GM12878 (cell line): ENCODE measurements around the gene DNMT3B. TPM values are rescaled to one million over a fixed set of nuclear protein-coding genes. Genes with fewer than 3 reads are reported as not detected.

Experiments used
- ATAC-seq: fragments of 200-7000 bp; cut with Tn5 transposase; 3 replicates; pipeline ENCODE4 v1.9.1; 2020; ENCODE audit warnings: mild to moderate bottlenecking, moderate library complexity
- BruUV-seq: library from RNA; stranded (reverse); fragments of 400-500 nt; replicated peaks from 2 replicates; lab custom pipeline; 2021; lab: Mats Ljungman, UMichigan
- CTCF ChIA-PET: fragments of 300-600 bp; sonication (Branson Sonifier 250); formaldehyde crosslinking; extraction: SDS; loops from one replicate; lab custom pipeline; 2021; ENCODE audit warnings: inconsistent platforms; lab: Yijun Ruan, JAX
- POLR2A ChIA-PET: fragments of 350-600 bp; formaldehyde crosslinking; extraction: SDS; loops from one replicate; lab custom pipeline; 2021; ENCODE audit warnings: inconsistent platforms; lab: Charles Lee
- RAD21 ChIA-PET: fragments of 300-600 bp; sonication (Branson Sonifier 250); formaldehyde crosslinking; loops from one replicate; lab custom pipeline; 2023; ENCODE audit warnings: antibody characterized with exemption; ENCODE audit not compliant: unreplicated experiment; lab: Charles Lee
- SMC1A ChIA-PET: fragments of 300-600 bp; sonication (Branson Sonifier 250); formaldehyde crosslinking; loops from one replicate; lab custom pipeline; 2023; ENCODE audit not compliant: unreplicated experiment, uncharacterized antibody; lab: Charles Lee
- DNase-seq: peaks from one replicate; pipeline ENCODE4 v3.0.0-alpha.2; 2011; ENCODE audit warnings: low read depth, low spot score
- FAIRE-seq: peaks from 3 replicates; lab custom pipeline; 2011; peaks lifted over from hg19 to GRCh38; lab: Jason Lieb, UNC
- H2AFZ ChIP-seq: 2 replicates; pipeline ENCODE4 v1.6.0; 2011; ENCODE audit warnings: low read depth, low read length, control low read depth; ENCODE audit not compliant: control insufficient read depth
- H3K27ac ChIP-seq: 2 replicates; pipeline ENCODE4 v1.5.1; 2011; ENCODE audit warnings: control low read depth; ENCODE audit not compliant: control insufficient read depth, insufficient read depth
- H3K27me3 ChIP-seq, 2 experiments: replicated peaks in 1 of 2; 2 replicates each; pipeline versions ENCODE4 v1.6.0 to v1.6.1; 2011; ENCODE audit warnings: low read length in 1 of 2; ENCODE audit not compliant: control insufficient read depth in 2 of 2, insufficient read depth in 2 of 2
- H3K36me3 ChIP-seq, 2 experiments: 2 replicates each; pipeline ENCODE4 v1.5.1; 2011; ENCODE audit warnings: low read length in 1 of 2; ENCODE audit not compliant: control insufficient read depth in 2 of 2, insufficient read depth in 2 of 2
- H3K4me1 ChIP-seq: 2 replicates; pipeline ENCODE4 v1.6.1; 2011; ENCODE audit warnings: mild to moderate bottlenecking, low read length, moderate library complexity, mixed read lengths; ENCODE audit not compliant: control insufficient read depth, insufficient read depth
- H3K4me2 ChIP-seq: 2 replicates; pipeline ENCODE4 v1.6.0; 2011; ENCODE audit warnings: control low read depth; ENCODE audit not compliant: control insufficient read depth, insufficient read depth
- H3K4me3 ChIP-seq: fragments of 200-600 bp; sonication (generic); 2 replicates; pipeline ENCODE4 v1.5.1; 2016
- H3K79me2 ChIP-seq: 2 replicates; pipeline ENCODE4 v1.6.0; 2011; ENCODE audit warnings: low read length; ENCODE audit not compliant: control insufficient read depth, insufficient read depth
- H3K9ac ChIP-seq: 2 replicates; pipeline ENCODE4 v1.8.0; 2011; ENCODE audit warnings: low read length, control low read depth, mixed read lengths; ENCODE audit not compliant: control insufficient read depth, insufficient read depth
- H3K9me3 ChIP-seq: replicated peaks from 3 replicates; pipeline ENCODE4 v1.5.1; 2011; ENCODE audit warnings: mild to moderate bottlenecking, low read length; ENCODE audit not compliant: control insufficient read depth, insufficient read depth
- H4K20me1 ChIP-seq: 2 replicates; pipeline ENCODE4 v1.6.0; 2011; ENCODE audit not compliant: control insufficient read depth, insufficient read depth
- BACH1 ChIP-seq: fragments of 450-650 bp; IDR thresholded peaks from 2 replicates; pipeline ENCODE4 v1.6.1; 2017; ENCODE audit warnings: mild to moderate bottlenecking, borderline replicate concordance
- BHLHE40 ChIP-seq, 2 experiments: fragments of 450-650 bp in 1 of 2; IDR thresholded peaks; 2 replicates each; pipeline ENCODE4 v1.6.1; 2011 to 2017; ENCODE audit warnings: low read depth in 2 of 2, borderline replicate concordance in 1 of 2, improper control_type of control experiment in 1 of 2, low read length in 1 of 2, mild to moderate bottlenecking in 1 of 2
- CBX3 ChIP-seq: fragments of 200-600 bp; sonication (generic); IDR thresholded peaks from 2 replicates; pipeline ENCODE4 v1.6.1; 2016; ENCODE audit warnings: low read depth, borderline replicate concordance
- GATAD2B ChIP-seq: fragments of 450-650 bp; conservative IDR thresholded peaks from 2 replicates; pipeline ENCODE4 v1.6.1; 2017; ENCODE audit warnings: low read depth, mild to moderate bottlenecking, moderate library complexity
- NFYB ChIP-seq: IDR thresholded peaks from 2 replicates; pipeline ENCODE4 v1.6.1; 2011; ENCODE audit warnings: low read depth, mild to moderate bottlenecking, low read length, improper control_type of control experiment, moderate library complexity; ENCODE audit not compliant: insufficient read depth
- POU2F2 ChIP-seq: IDR thresholded peaks from 3 replicates; pipeline ENCODE4 v1.6.1; 2011; ENCODE audit warnings: low read depth, mild to moderate bottlenecking, low read length, borderline replicate concordance
- SRF ChIP-seq, 2 experiments: IDR thresholded peaks; 2 replicates each; pipeline ENCODE4 v1.6.1; 2011; ENCODE audit warnings: low read depth in 2 of 2, low read length in 2 of 2, mild to moderate bottlenecking in 1 of 2, moderate library complexity in 1 of 2
- STAT3 ChIP-seq: IDR thresholded peaks from 2 replicates; pipeline ENCODE4 v1.6.1; 2011; ENCODE audit warnings: low read depth, low read length, improper control_type of control experiment
- TBL1XR1 ChIP-seq: IDR thresholded peaks from 2 replicates; pipeline ENCODE4 v1.6.1; 2012; ENCODE audit warnings: low read depth, low read length, improper control_type of control experiment
- WGBS: methylation state at CpG from one replicate; pipeline ENCODE4 v1.1.6; 2016; ENCODE audit warnings: low lambda C conversion rate; ENCODE audit not compliant: insufficient replicate concordance, insufficient coverage; ENCODE audit errors: missing lambda C conversion rate; 5-methylcytosine and 5-hydroxymethylcytosine counted together
- in situ Hi-C: fragments of 300-500 bp; cut with MboI; formaldehyde crosslinking; loops from 9 replicates; pipeline ENCODE4 v1.14.3; 2018; ENCODE audit warnings: mixed read lengths
- intact Hi-C: fragments of 100-400 bp; cut with micrococcal nuclease; formaldehyde crosslinking; loops from one replicate; pipeline ENCODE4 v1.14.2; 2022; ENCODE audit not compliant: unreplicated experiment
- polyA plus RNA-seq, 11 experiments: library from polyadenylated mRNA; depleted of rRNA in 4 of 11; unstranded in 6 of 11; stranded (reverse) in 5 of 11; fragments of >200 nt; fragmentation: Nextera tagmentation in 4 of 11; fragmentation: Illumina TruSeq in 1 of 11; extraction: Ambion mirVana in 4 of 11; extraction: Trizol in 1 of 11; gene quantifications; 1 replicate in 1 of 11; 2 replicates in 10 of 11; pipeline versions ENCODE4 v1.2.1 to v1.2.3, GENCODE V29; 2011 to 2016; ENCODE audit warnings: inconsistent platforms in 2 of 11, missing spikeins in 2 of 11, low read depth in 1 of 11
- total RNA-seq, 4 experiments: library from RNA; depleted of rRNA in 3 of 4; stranded (reverse); fragments of >200 nt in 3 of 4; fragmentation: Illumina TruSeq in 1 of 4; extraction: Trizol in 1 of 4; gene quantifications; 2 replicates each; pipeline versions ENCODE4 v1.2.1 to v1.2.3, GENCODE V29; 2013 to 2021
- TF ChIP-seq, protein P1 (sequence below): fragments of 450-650 bp; formaldehyde crosslinking; IDR thresholded peaks from 2 replicates; pipeline ENCODE4 v1.4.0; 2020; ENCODE audit warnings: mild to moderate bottlenecking, moderate library complexity
- TF ChIP-seq, protein P2 (sequence below): IDR thresholded peaks from 2 replicates; pipeline ENCODE4 v1.6.1; 2011; ENCODE audit warnings: mild to moderate bottlenecking, low read depth, low read length, moderate library complexity; ENCODE audit not compliant: insufficient replicate concordance
- TF ChIP-seq, protein P3 (sequence below): IDR thresholded peaks from 2 replicates; pipeline ENCODE4 v1.6.1; 2012; ENCODE audit warnings: mild to moderate bottlenecking, low read depth, low read length

Gene DNMT3B
- total and polyA plus RNA-seq, 10 of the 15 experiments (the other 5 are each of a cell fraction or from before 2014, with no cell fraction given), result 0.23 to 1.9 (median 1.1) TPM

DNA sequence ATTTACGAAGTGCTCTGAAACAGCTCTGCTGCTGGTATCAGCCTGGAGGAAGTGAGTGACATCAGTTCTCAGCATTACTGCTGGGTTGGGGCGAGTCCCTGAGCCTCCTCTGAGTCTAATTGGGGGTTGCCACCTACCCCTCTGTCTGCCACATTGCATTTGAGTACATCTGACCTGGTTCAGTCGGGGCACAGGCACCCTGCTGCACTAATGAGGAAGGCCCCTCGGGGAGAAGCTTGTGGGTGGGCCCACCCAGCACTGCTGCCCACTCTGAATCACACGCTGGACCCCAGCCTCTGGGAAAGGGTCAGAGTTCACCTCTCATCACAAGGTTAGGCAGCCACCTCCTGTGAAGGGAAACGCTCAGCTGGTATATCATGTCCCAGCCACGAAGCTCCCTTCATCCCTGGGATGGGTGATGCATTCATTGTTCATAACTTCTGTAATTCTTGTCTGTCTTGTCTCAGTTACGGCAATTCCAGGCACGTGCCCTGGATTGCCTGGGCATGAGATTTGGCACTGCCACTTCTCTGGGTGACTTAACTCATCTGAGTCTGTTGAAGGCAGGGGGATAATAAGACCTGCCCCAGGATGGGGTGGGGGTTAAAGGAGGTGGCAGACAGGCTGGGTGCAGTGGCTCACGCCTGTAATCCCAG, 13.3 kb downstream of the DNMT3B start:
- POLR2A ChIA-PET, result no interaction called here
- no peak overlapping the region for H3K4me2 ChIP-seq
- BruUV-seq, result no TSS peak
- TF ChIP-seq BACH1 (no peak), NFYB (no peak), STAT3 (no peak), GATAD2B (no peak), SRF (IDR thresholded peaks at IDR 0.05; ENCODE audit: low read depth in 2 of 2, low read length in 2 of 2) (no peak), TBL1XR1 (no peak), CBX3 (no peak), POU2F2 (no peak), BHLHE40 (IDR thresholded peaks at IDR 0.05; ENCODE audit: borderline replicate concordance in 1 of 2, low read depth in 2 of 2, low read length in 1 of 2) (no peak)
- TF ChIP-seq, protein P1, sequence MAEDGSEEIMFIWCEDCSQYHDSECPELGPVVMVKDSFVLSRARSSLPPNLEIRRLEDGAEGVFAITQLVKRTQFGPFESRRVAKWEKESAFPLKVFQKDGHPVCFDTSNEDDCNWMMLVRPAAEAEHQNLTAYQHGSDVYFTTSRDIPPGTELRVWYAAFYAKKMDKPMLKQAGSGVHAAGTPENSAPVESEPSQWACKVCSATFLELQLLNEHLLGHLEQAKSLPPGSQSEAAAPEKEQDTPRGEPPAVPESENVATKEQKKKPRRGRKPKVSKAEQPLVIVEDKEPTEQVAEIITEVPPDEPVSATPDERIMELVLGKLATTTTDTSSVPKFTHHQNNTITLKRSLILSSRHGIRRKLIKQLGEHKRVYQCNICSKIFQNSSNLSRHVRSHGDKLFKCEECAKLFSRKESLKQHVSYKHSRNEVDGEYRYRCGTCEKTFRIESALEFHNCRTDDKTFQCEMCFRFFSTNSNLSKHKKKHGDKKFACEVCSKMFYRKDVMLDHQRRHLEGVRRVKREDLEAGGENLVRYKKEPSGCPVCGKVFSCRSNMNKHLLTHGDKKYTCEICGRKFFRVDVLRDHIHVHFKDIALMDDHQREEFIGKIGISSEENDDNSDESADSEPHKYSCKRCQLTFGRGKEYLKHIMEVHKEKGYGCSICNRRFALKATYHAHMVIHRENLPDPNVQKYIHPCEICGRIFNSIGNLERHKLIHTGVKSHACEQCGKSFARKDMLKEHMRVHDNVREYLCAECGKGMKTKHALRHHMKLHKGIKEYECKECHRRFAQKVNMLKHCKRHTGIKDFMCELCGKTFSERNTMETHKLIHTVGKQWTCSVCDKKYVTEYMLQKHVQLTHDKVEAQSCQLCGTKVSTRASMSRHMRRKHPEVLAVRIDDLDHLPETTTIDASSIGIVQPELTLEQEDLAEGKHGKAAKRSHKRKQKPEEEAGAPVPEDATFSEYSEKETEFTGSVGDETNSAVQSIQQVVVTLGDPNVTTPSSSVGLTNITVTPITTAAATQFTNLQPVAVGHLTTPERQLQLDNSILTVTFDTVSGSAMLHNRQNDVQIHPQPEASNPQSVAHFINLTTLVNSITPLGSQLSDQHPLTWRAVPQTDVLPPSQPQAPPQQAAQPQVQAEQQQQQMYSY (CRISPR knock-in tag), result no peak
- TF ChIP-seq, protein P2, sequence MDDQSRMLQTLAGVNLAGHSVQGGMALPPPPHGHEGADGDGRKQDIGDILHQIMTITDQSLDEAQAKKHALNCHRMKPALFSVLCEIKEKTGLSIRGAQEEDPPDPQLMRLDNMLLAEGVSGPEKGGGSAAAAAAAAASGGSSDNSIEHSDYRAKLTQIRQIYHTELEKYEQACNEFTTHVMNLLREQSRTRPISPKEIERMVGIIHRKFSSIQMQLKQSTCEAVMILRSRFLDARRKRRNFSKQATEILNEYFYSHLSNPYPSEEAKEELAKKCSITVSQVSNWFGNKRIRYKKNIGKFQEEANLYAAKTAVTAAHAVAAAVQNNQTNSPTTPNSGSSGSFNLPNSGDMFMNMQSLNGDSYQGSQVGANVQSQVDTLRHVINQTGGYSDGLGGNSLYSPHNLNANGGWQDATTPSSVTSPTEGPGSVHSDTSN, result no peak
- TF ChIP-seq, protein P3, sequence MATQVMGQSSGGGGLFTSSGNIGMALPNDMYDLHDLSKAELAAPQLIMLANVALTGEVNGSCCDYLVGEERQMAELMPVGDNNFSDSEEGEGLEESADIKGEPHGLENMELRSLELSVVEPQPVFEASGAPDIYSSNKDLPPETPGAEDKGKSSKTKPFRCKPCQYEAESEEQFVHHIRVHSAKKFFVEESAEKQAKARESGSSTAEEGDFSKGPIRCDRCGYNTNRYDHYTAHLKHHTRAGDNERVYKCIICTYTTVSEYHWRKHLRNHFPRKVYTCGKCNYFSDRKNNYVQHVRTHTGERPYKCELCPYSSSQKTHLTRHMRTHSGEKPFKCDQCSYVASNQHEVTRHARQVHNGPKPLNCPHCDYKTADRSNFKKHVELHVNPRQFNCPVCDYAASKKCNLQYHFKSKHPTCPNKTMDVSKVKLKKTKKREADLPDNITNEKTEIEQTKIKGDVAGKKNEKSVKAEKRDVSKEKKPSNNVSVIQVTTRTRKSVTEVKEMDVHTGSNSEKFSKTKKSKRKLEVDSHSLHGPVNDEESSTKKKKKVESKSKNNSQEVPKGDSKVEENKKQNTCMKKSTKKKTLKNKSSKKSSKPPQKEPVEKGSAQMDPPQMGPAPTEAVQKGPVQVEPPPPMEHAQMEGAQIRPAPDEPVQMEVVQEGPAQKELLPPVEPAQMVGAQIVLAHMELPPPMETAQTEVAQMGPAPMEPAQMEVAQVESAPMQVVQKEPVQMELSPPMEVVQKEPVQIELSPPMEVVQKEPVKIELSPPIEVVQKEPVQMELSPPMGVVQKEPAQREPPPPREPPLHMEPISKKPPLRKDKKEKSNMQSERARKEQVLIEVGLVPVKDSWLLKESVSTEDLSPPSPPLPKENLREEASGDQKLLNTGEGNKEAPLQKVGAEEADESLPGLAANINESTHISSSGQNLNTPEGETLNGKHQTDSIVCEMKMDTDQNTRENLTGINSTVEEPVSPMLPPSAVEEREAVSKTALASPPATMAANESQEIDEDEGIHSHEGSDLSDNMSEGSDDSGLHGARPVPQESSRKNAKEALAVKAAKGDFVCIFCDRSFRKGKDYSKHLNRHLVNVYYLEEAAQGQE, result no peak
- no peaks in the 10 kb centered on the region for H3K9me3 ChIP-seq
- in situ Hi-C loops (loop anchor here (5.0 kb wide), 1 partner anchor 103 kb away; the partner anchor contains the start of gene C20orf203), intact Hi-C loops (loop anchor here (5.0 kb wide), 1 partner anchor 253 kb away; no protein-coding TSS in a partner anchor)
- H2AFZ ChIP-seq, result no peak overlapping the region
- no peak for ATAC-seq
- H3K4me1 ChIP-seq, result peaks cover 9% of the 10 kb centered on the region
- no peaks in the 10 kb centered on the region for H3K36me3 ChIP-seq
- WGBS, result 37% methylated on average over 10 of the region's 10 CpGs
- H3K4me3 ChIP-seq, result no peak overlapping the region
- SMC1A ChIA-PET, result interaction anchor here (5.0 kb wide), 1 partner anchor 101 kb away, joined by 107 read pairs; the partner anchor contains the start of gene C20orf203
- DNase-seq, result no peak
- no peak overlapping the region for H3K9ac ChIP-seq
- CTCF ChIA-PET, result interaction anchor here (0.6 to 7.3 kb wide), 5 partner anchors 14 to 485 kb away, joined by 3 to 295 read pairs (median 4); partner anchors contain the start of genes C20orf203 and COMMD7
- H3K27ac ChIP-seq, result no peak overlapping the region
- H3K79me2 ChIP-seq, result no peaks in the 10 kb centered on the region
- no peaks in the 10 kb centered on the region for H4K20me1 ChIP-seq
- RAD21 ChIA-PET, result interaction anchor here (4.7 kb wide), 1 partner anchor 102 kb away, joined by 138 read pairs; the partner anchor contains the start of gene C20orf203
- no peaks in the 10 kb centered on the region for H3K27me3 ChIP-seq
- no peak for FAIRE-seq
